AG09319 (cell line): ENCODE data around the gene FEN1.

Source experiments
- DNase-seq: peaks from one replicate; pipeline ENCODE4 v3.0.0-alpha.2; 2010; ENCODE audit warnings: low read depth; ENCODE audit errors: extremely low read depth
- TF ChIP-seq, protein P1 (sequence below): IDR thresholded peaks from 2 replicates; pipeline ENCODE4 v1.5.1; 2011; ENCODE audit warnings: low read depth, mild to moderate bottlenecking, inconsistent platforms, low read length, moderate library complexity

Gene FEN1

DNA sequence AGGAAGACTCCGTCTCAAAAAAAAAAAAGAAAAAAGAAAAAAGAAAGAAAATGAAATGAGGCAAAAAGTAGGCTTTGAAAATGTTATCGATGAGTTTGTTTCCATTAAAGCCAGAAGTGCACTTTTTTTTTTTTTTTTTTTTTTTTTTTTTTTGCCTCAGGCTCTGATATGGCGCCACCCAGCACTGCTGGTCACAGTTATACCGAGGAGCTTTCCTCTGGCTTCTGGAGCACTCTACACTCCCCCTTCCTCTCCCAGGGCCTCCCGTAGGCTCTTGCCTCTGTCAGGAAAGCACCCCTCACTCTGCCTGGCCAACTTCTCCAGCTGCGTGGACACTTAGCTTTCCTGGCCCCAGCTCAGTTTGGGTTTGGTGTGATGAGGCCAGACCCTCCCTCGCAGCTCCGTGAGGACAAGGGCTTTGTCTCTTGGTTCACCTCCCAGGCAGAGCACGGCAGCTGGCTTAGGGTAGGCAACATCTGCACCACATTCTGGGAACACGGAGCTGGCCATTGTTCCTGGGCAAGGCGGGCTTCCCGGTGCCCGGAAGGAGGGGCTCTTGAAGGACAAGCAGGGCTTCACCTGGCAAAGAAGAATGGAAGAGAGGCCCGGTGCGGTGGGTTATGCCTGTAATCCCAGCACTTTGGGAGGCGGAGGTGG lies 52.3 kb downstream of the FEN1 start:
- no peak for DNase-seq
- TF ChIP-seq, protein P1, sequence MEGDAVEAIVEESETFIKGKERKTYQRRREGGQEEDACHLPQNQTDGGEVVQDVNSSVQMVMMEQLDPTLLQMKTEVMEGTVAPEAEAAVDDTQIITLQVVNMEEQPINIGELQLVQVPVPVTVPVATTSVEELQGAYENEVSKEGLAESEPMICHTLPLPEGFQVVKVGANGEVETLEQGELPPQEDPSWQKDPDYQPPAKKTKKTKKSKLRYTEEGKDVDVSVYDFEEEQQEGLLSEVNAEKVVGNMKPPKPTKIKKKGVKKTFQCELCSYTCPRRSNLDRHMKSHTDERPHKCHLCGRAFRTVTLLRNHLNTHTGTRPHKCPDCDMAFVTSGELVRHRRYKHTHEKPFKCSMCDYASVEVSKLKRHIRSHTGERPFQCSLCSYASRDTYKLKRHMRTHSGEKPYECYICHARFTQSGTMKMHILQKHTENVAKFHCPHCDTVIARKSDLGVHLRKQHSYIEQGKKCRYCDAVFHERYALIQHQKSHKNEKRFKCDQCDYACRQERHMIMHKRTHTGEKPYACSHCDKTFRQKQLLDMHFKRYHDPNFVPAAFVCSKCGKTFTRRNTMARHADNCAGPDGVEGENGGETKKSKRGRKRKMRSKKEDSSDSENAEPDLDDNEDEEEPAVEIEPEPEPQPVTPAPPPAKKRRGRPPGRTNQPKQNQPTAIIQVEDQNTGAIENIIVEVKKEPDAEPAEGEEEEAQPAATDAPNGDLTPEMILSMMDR, result no peak

DNA sequence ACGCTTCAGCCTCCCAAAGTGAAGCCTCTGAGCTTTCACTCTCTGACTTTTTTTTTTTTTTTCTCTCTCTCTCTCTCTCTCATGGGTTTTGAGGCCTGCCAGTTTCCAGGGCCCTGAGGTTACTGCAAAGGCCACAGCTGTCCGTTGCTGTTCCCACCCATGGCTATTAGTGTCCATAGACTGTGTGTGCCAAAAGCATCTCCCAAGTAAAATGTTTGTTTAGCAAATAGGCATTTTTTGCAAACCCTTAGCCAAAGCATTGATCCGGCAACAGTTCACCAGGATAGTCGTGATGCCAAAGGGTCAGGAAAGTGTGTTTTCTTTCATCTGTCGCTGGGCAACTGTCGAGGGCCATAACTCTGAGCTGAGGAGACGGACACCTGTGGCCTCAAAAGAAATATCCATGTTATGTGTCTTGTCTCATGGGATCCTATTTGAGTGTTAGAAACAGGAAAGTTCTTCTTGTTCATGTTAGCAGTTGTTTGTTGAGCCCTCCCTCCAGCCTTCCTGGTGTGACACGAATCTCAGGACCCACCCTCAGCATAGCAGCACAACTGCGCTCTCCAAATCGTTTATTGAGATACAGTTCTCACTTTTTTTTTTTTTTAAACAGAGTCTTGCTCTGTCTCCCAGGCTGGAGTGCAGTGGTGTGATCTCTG lies 53.8 kb downstream of the FEN1 start:
- DNase-seq, result no peak
- TF ChIP-seq, protein P1, result no peak
